HepG2 (cell line): ENCODE results near the gene CHN2. TPM values are rescaled to one million over a fixed set of nuclear protein-coding genes. Genes with fewer than 3 reads are reported as not detected.

Experiments
- ATAC-seq: fragments of 200-7000 bp; cut with Tn5 transposase; 3 replicates; pipeline ENCODE4 v1.9.1; 2020; ENCODE audit warnings: mild to moderate bottlenecking, moderate library complexity
- BruUV-seq: library from RNA; stranded (reverse); fragments of 400-500 nt; replicated peaks from 2 replicates; lab custom pipeline; 2021; lab: Mats Ljungman, UMichigan
- CTCF ChIA-PET: fragments of 300-600 bp; formaldehyde crosslinking; extraction: SDS; loops from one replicate; lab custom pipeline; 2021; ENCODE audit warnings: low total read pairs, inconsistent platforms, low intra/inter-chr PET ratio; lab: Yijun Ruan, JAX
- POLR2A ChIA-PET: fragments of 350-600 bp; sonication (Branson Sonifier 250); formaldehyde crosslinking; loops from one replicate; lab custom pipeline; 2020; ENCODE audit warnings: antibody characterized with exemption, inconsistent platforms; lab: Yijun Ruan, JAX
- DNase-seq: peaks from one replicate; pipeline ENCODE4 v3.0.0-alpha.2; 2015; ENCODE audit warnings: low spot score
- FAIRE-seq: peaks from 3 replicates; lab custom pipeline; 2011; peaks lifted over from hg19 to GRCh38; lab: Jason Lieb, UNC
- H2AFZ ChIP-seq: one replicate; pipeline ENCODE4 v1.6.1; 2011; ENCODE audit warnings: low read length, inconsistent platforms
- H3K27ac ChIP-seq: fragments of 300-600 bp; 3 replicates; pipeline ENCODE4 v1.8.0; 2011; ENCODE audit warnings: mixed run types, mild to moderate bottlenecking, mixed read lengths, low read length, inconsistent platforms; ENCODE audit not compliant: insufficient read depth; ENCODE audit errors: extremely low read length
- H3K27me3 ChIP-seq, 2 experiments: fragments of 200-600 bp in 1 of 2; 2 replicates in 1 of 2; 3 replicates in 1 of 2; pipeline versions ENCODE4 v1.6.0 to v1.8.0; 2011; ENCODE audit warnings: low read length in 2 of 2, mild to moderate bottlenecking in 2 of 2, moderate library complexity in 2 of 2, inconsistent platforms in 1 of 2; ENCODE audit not compliant: insufficient read depth in 2 of 2, control insufficient read depth in 1 of 2
- H3K36me3 ChIP-seq, 2 experiments: fragments of 200-600 bp in 1 of 2; replicated peaks in 1 of 2; 2 replicates in 1 of 2; 3 replicates in 1 of 2; pipeline versions ENCODE4 v1.5.1 to v1.8.0; 2011; ENCODE audit warnings: low read length in 2 of 2, inconsistent platforms in 1 of 2; ENCODE audit not compliant: insufficient read depth in 2 of 2, control insufficient read depth in 1 of 2
- H3K4me1 ChIP-seq: 2 replicates; pipeline ENCODE4 v1.5.1; 2012; ENCODE audit warnings: low read length, inconsistent platforms; ENCODE audit not compliant: insufficient read depth
- H3K4me2 ChIP-seq: 2 replicates; pipeline ENCODE4 v1.6.0; 2011; ENCODE audit warnings: low read depth, low read length, inconsistent platforms
- H3K4me3 ChIP-seq, 3 experiments: fragments of 200-600 bp in 1 of 3; sonication (generic), shearing (Covaris generic) in 1 of 3; replicated peaks in 1 of 3; 2 replicates each; pipeline ENCODE4 v1.5.1; 2011 to 2016; ENCODE audit warnings: low read length in 3 of 3, inconsistent platforms in 2 of 3, low read depth in 2 of 3, mild to moderate bottlenecking in 2 of 3, control low read depth in 1 of 3, mixed read lengths in 1 of 3; ENCODE audit not compliant: insufficient read depth in 1 of 3
- H3K79me2 ChIP-seq: one replicate; pipeline ENCODE4 v1.6.1; 2011; ENCODE audit warnings: low read length, inconsistent platforms; ENCODE audit not compliant: insufficient read depth
- H3K9ac ChIP-seq: 2 replicates; pipeline ENCODE4 v1.6.0; 2011; ENCODE audit warnings: mild to moderate bottlenecking, low read depth, low read length, inconsistent platforms; ENCODE audit not compliant: insufficient read depth
- H3K9me3 ChIP-seq: 2 replicates; pipeline ENCODE4 v1.5.1; 2012; ENCODE audit warnings: mild to moderate bottlenecking, low read length
- H4K20me1 ChIP-seq: 2 replicates; pipeline ENCODE4 v1.6.0; 2011; ENCODE audit warnings: inconsistent platforms, mild to moderate bottlenecking, low read length, moderate library complexity; ENCODE audit not compliant: insufficient read depth
- ETV5 ChIP-seq: IDR thresholded peaks from 2 replicates; pipeline ENCODE4 v1.6.1; 2018; ENCODE audit warnings: missing biosample characterization, missing genetic modification reagents, inconsistent platforms, borderline replicate concordance
- HBP1 ChIP-seq: IDR thresholded peaks from 2 replicates; pipeline ENCODE4 v1.6.1; 2016; ENCODE audit warnings: low read depth, control low read depth
- RAD21 ChIP-seq: fragments of 450-650 bp; formaldehyde crosslinking; IDR thresholded peaks from 2 replicates; pipeline ENCODE4 v1.5.0; 2020; ENCODE audit warnings: mild to moderate bottlenecking
- SIN3B ChIP-seq: fragments of 150-350 bp; IDR thresholded peaks from 2 replicates; pipeline ENCODE4 v1.6.1; 2014; ENCODE audit warnings: low read length
- TCF12 ChIP-seq, 2 experiments: fragments of 450-650 bp in 1 of 2; sonication (generic) in 1 of 2; formaldehyde crosslinking in 1 of 2; IDR thresholded peaks; 2 replicates each; pipeline versions ENCODE4 v1.6.1 to v1.8.0; 2017 to 2022; ENCODE audit warnings: antibody characterized with exemption in 1 of 2, mild to moderate bottlenecking in 1 of 2, missing genetic modification reagents in 1 of 2, moderate library complexity in 1 of 2
- TFDP1 ChIP-seq: IDR thresholded peaks from 2 replicates; pipeline ENCODE4 v1.6.1; 2016; ENCODE audit warnings: missing compliant biosample characterization, missing genetic modification reagents, borderline replicate concordance
- ZKSCAN1 ChIP-seq: fragments of 150-350 bp; IDR thresholded peaks from 2 replicates; pipeline ENCODE4 v1.6.1; 2014; ENCODE audit warnings: low read length
- ZKSCAN5 ChIP-seq: sonication (generic); formaldehyde crosslinking; IDR thresholded peaks from 2 replicates; pipeline ENCODE4 v1.5.1; 2020; ENCODE audit warnings: mild to moderate bottlenecking, missing genetic modification reagents
- ZNF672 ChIP-seq: sonication (generic); formaldehyde crosslinking; IDR thresholded peaks from 2 replicates; pipeline ENCODE4 v1.8.1; 2022; ENCODE audit warnings: missing genetic modification reagents
- ZNF749 ChIP-seq: sonication (generic); formaldehyde crosslinking; IDR thresholded peaks from 2 replicates; pipeline ENCODE4 v1.8.0; 2022; ENCODE audit warnings: mild to moderate bottlenecking, missing genetic modification reagents, moderate library complexity, borderline replicate concordance
- ZNF839 ChIP-seq: sonication (generic); formaldehyde crosslinking; IDR thresholded peaks from 2 replicates; pipeline ENCODE4 v1.4.0; 2020; ENCODE audit warnings: missing genetic modification reagents, mild to moderate bottlenecking, borderline replicate concordance
- in situ Hi-C: cut with HindIII; loops from 2 replicates; pipeline ENCODE4 v1.10.0; 2017; ENCODE audit warnings: low pct_unique_long_range_greater_than_20kb; ENCODE audit not compliant: extremely low pct_ligation_motif_present
- intact Hi-C: fragments of 100-400 bp; cut with micrococcal nuclease; formaldehyde crosslinking; loops from one replicate; pipeline ENCODE4 v1.10.0; 2022; ENCODE audit not compliant: unreplicated experiment
- polyA plus RNA-seq, 8 experiments: library from polyadenylated mRNA; depleted of rRNA in 3 of 8; stranded (reverse) in 7 of 8; unstranded in 1 of 8; fragments of >200 nt; fragmentation: Illumina TruSeq in 4 of 8; extraction: Trizol in 4 of 8; gene quantifications; 2 replicates each; pipeline versions ENCODE4 v1.2.1 to v1.2.3, GENCODE V29; 2011 to 2016; ENCODE audit warnings: low read depth in 4 of 8, missing spikeins in 1 of 8, mixed read lengths in 1 of 8; ENCODE audit not compliant: insufficient read depth in 1 of 8
- total RNA-seq, 5 experiments: library from RNA; depleted of rRNA; stranded (reverse); fragments of >200 nt; fragmentation: Illumina TruSeq; extraction: Trizol; gene quantifications; 2 replicates each; pipeline ENCODE4 v1.2.3, GENCODE V29; 2016; ENCODE audit warnings: low read depth in 1 of 5

The CHN2 gene
- total and polyA plus RNA-seq, 2 of the 13 experiments (the other 11 are each of a cell fraction or from before 2014, with no cell fraction given) = 23.5 to 30.5 TPM

DNA sequence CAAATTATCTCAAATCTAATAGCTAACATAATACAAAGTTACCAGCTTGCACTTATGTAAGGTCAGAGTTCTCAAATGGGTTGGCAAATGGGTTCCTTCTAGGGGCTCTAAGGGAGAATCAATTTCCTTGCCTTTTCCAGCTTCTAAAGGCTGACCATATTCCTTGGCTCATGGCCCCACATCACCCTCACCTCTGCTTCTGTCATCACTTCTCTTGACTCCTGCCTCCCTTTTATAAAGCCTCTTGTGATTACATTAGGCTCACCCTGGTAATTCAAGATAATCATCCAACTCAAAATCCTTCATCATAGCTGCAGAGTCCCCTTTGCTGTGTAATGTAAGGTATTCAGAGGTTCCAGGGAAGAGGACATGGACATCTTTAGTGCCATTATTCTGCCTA is 42.1 kb downstream of the CHN2 start:
- Histone ChIP-seq H3K36me3 (peaks cover 4 to 7% of the 10 kb centered on the region in 2 experiments; a peak in 3 of 5 replicates), H3K79me2 (peaks cover 54% of the 10 kb centered on the region), H3K4me1 (peaks cover 73% of the 10 kb centered on the region), H3K27ac (no peak overlapping the region)
- no peak for DNase-seq
- intact Hi-C loops (no loop called here), in situ Hi-C loops (no loop called here)
- no TSS peak for BruUV-seq
- TF ChIP-seq ZKSCAN5 (CRISPR knock-in tag) = no peak
- TF ChIP-seq HBP1 (CRISPR knock-in tag) = no peak
- no peak for TF ChIP-seq SIN3B
- no peak for TF ChIP-seq RAD21 (CRISPR knock-in tag)
- TF ChIP-seq ZKSCAN1 = no peak
- TF ChIP-seq ZNF749 (CRISPR knock-in tag) = no peak
- TF ChIP-seq ZNF672 (CRISPR knock-in tag) = no peak
- TF ChIP-seq ZNF839 (CRISPR knock-in tag) = no peak
- no peak for TF ChIP-seq TFDP1 (CRISPR knock-in tag)
- TF ChIP-seq TCF12 (IDR thresholded peaks at IDR 0.05) = no peak
- no peak for TF ChIP-seq TCF12 (CRISPR knock-in tag; IDR thresholded peaks at IDR 0.05)
- no peak for TF ChIP-seq ETV5 (CRISPR knock-in tag)
- TF ChIP-seq, all 625 proteins: peak for 0
- ChIA-PET POLR2A (interaction anchor here (1.2 kb wide), 1 partner anchor 42 kb away, joined by 3 read pairs; the partner anchor contains the start of gene CHN2), CTCF (no interaction called here)
- no peaks in the 10 kb centered on the region for H4K20me1 ChIP-seq
- no peak overlapping the region for H2AFZ ChIP-seq
- no peaks in the 10 kb centered on the region for H3K27me3 ChIP-seq
- ATAC-seq (no peak), FAIRE-seq (no peak)
- H3K4me2 ChIP-seq = no peak overlapping the region
- no peaks in the 10 kb centered on the region for H3K9me3 ChIP-seq
- no peak overlapping the region for H3K9ac ChIP-seq
- no peak overlapping the region for H3K4me3 ChIP-seq
